GM12892 (cell line): ENCODE measurements around the gene NACC1.
"Not testable (repeated sequence)": the region's sequence is repeated elsewhere in the genome, so short reads cannot be mapped to it uniquely, and the experiment has no call there.

ENCODE experiments used
- POLR2A ChIP-seq: IDR thresholded peaks from 2 replicates; pipeline ENCODE4 v1.6.1; 2011; ENCODE audit warnings: low read depth, low read length, control low read depth
- POLR2AphosphoS5 ChIP-seq: IDR thresholded peaks from 2 replicates; pipeline ENCODE4 v1.6.1; 2011; ENCODE audit warnings: low read depth, low read length, control low read depth

GRCh38 chr19:13166151-13166550 lies 48.1 kb downstream of the NACC1 start:
- not testable (repeated sequence) for TF ChIP-seq POLR2AphosphoS5, POLR2A
